Measurements from ENCODE around the gene TSPEAR.

GRCh38 chr21:44450999-44451398 lies 260.4 kb downstream of the TSPEAR start:
- TF ChIP-seq, protein P1, sequence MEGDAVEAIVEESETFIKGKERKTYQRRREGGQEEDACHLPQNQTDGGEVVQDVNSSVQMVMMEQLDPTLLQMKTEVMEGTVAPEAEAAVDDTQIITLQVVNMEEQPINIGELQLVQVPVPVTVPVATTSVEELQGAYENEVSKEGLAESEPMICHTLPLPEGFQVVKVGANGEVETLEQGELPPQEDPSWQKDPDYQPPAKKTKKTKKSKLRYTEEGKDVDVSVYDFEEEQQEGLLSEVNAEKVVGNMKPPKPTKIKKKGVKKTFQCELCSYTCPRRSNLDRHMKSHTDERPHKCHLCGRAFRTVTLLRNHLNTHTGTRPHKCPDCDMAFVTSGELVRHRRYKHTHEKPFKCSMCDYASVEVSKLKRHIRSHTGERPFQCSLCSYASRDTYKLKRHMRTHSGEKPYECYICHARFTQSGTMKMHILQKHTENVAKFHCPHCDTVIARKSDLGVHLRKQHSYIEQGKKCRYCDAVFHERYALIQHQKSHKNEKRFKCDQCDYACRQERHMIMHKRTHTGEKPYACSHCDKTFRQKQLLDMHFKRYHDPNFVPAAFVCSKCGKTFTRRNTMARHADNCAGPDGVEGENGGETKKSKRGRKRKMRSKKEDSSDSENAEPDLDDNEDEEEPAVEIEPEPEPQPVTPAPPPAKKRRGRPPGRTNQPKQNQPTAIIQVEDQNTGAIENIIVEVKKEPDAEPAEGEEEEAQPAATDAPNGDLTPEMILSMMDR (IDR thresholded peaks at IDR 0.05) = no peak
- TF ChIP-seq FOXM1 (IDR thresholded peaks at IDR 0.05; ENCODE audit: low read depth) (no peak), CHD2 (IDR thresholded peaks at IDR 0.05; ENCODE audit: low read length, partially characterized antibody) (no peak), PBX3 (IDR thresholded peaks at IDR 0.05) (no peak), POLR2AphosphoS5 (IDR thresholded peaks at IDR 0.05; ENCODE audit: low read depth, low read length) (no peak), RAD21 (IDR thresholded peaks at IDR 0.05; ENCODE audit: low read length) (no peak), REST (IDR thresholded peaks at IDR 0.05; ENCODE audit: low read depth, low read length) (no peak), GATA2 (CRISPR knock-in tag; IDR thresholded peaks at IDR 0.05) (no peak), MAX (IDR thresholded peaks at IDR 0.05; ENCODE audit: low read depth) (no peak), RCOR1 (IDR thresholded peaks at IDR 0.05; ENCODE audit: low read length) (no peak), YY1 (IDR thresholded peaks at IDR 0.05; ENCODE audit: low read depth) (no peak)

Measured in SK-N-SH (cell line).